ENCODE results near the gene ZNF197.

GRCh38 chr3:44624749-44625480, at the start of gene ZNF197:
- TF ChIP-seq CTCF (IDR thresholded peaks at IDR 0.05; ENCODE audit: poor library complexity) (no peak), EZH2 (IDR thresholded peaks at IDR 0.05; ENCODE audit: borderline replicate concordance) (no peak)
